Endothelial cell (in vitro differentiated cells): Measurements from ENCODE around the gene RAB33A. TPM values are rescaled to one million over a fixed set of nuclear protein-coding genes. Genes with fewer than 3 reads are reported as not detected.

ENCODE experiments used
- DNase-seq: peaks from one replicate; pipeline ENCODE4 v3.0.0; 2021; ENCODE audit warnings: low spot score
- H3K27ac Mint-ChIP-seq: one replicate; pipeline ENCODE4 v1.8.0; 2021; ENCODE audit warnings: mixed read lengths, inconsistent platforms; ENCODE audit not compliant: unreplicated experiment
- H3K27me3 Mint-ChIP-seq: one replicate; pipeline ENCODE4 v1.8.0; 2021; ENCODE audit warnings: mild to moderate bottlenecking, moderate library complexity, mixed read lengths, inconsistent platforms; ENCODE audit not compliant: unreplicated experiment
- H3K36me3 Mint-ChIP-seq: one replicate; pipeline ENCODE4 v1.8.0; 2021; ENCODE audit warnings: mild to moderate bottlenecking, low read depth, mixed read lengths, inconsistent platforms; ENCODE audit not compliant: unreplicated experiment
- H3K4me1 Mint-ChIP-seq: one replicate; pipeline ENCODE4 v1.8.0; 2021; ENCODE audit warnings: mild to moderate bottlenecking, mixed read lengths, inconsistent platforms; ENCODE audit not compliant: unreplicated experiment
- H3K4me3 Mint-ChIP-seq: one replicate; pipeline ENCODE4 v1.8.0; 2021; ENCODE audit warnings: mild to moderate bottlenecking, mixed read lengths, inconsistent platforms; ENCODE audit not compliant: unreplicated experiment
- H3K9me3 Mint-ChIP-seq: one replicate; pipeline ENCODE4 v1.8.0; 2021; ENCODE audit warnings: mixed read lengths, inconsistent platforms; ENCODE audit not compliant: unreplicated experiment
- total RNA-seq: library from RNA; stranded (reverse); fragmentation: NEBNext Ultra II Directional; extraction: Animal tissue kit (Norgen Biotek cat#: 25700); gene quantifications from one replicate; pipeline ENCODE4 v1.2.1, GENCODE V29; 2021; ENCODE audit not compliant: unreplicated experiment
- TF ChIP-seq, protein P1 (sequence below): fragments of 200-600 bp; sonication (generic); IDR thresholded peaks from one replicate; pipeline ENCODE4 v1.5.0; 2021; ENCODE audit warnings: antibody characterized with exemption; ENCODE audit not compliant: unreplicated experiment

RAB33A gene
- total RNA-seq, 1 donor from 2014 or later = 4.1 TPM

DNA sequence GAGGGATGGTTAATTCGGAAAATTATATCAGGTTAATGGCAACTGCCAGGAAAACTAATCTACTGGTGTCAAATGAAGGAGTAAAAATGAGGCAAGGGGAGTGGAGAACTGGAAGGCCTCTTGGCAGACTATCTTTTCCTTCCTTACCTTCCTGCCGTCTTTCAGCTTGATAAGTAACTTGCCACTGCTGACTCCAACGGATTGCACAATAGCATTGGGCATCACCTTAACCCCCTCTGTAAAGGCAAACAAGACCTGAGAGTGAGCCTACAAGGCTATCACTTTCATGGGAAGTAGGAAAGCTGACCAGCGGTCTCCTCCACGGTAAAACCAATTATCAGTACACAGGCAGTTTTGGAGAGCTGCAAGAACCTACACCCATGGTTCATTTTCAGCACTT is 35.3 kb upstream of the RAB33A start:
- TF ChIP-seq, protein P1, sequence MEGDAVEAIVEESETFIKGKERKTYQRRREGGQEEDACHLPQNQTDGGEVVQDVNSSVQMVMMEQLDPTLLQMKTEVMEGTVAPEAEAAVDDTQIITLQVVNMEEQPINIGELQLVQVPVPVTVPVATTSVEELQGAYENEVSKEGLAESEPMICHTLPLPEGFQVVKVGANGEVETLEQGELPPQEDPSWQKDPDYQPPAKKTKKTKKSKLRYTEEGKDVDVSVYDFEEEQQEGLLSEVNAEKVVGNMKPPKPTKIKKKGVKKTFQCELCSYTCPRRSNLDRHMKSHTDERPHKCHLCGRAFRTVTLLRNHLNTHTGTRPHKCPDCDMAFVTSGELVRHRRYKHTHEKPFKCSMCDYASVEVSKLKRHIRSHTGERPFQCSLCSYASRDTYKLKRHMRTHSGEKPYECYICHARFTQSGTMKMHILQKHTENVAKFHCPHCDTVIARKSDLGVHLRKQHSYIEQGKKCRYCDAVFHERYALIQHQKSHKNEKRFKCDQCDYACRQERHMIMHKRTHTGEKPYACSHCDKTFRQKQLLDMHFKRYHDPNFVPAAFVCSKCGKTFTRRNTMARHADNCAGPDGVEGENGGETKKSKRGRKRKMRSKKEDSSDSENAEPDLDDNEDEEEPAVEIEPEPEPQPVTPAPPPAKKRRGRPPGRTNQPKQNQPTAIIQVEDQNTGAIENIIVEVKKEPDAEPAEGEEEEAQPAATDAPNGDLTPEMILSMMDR = no peak
- Mint-ChIP-seq H3K27me3 (no peaks in the 10 kb centered on the region), H3K27ac (no peak overlapping the region), H3K9me3 (no peaks in the 10 kb centered on the region), H3K36me3 (peaks cover 15% of the 10 kb centered on the region), H3K4me1 (peaks cover 17% of the 10 kb centered on the region), H3K4me3 (no peak overlapping the region)
- DNase-seq = no peak

DNA sequence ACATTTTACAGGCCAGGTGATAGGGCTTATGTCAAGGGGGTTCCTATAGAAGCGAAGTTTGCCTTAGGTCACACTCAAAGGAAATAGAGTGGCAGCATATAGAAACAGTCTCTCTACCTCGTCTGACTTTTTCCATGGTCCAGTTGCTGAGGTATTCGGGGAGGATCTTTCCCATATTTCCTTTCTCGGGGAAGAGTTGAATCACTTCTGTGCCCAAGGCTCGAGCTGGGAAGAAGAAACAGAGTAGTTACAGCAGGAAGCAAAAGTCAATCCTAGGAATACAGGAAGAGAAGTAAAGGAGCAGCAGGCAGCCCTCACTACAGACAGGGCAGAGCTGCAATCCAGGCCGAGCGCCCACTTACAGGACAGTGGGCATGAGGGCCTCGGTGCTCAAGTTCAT is 34.8 kb upstream of the RAB33A start:
- H3K36me3 Mint-ChIP-seq = peaks cover 19% of the 10 kb centered on the region
- peaks cover 17% of the 10 kb centered on the region for H3K4me1 Mint-ChIP-seq
- DNase-seq = no peak
- TF ChIP-seq, protein P1 = no peak
- H3K4me3 Mint-ChIP-seq = no peak overlapping the region
- H3K9me3 Mint-ChIP-seq = no peaks in the 10 kb centered on the region
- no peak overlapping the region for H3K27ac Mint-ChIP-seq
- no peaks in the 10 kb centered on the region for H3K27me3 Mint-ChIP-seq

DNA sequence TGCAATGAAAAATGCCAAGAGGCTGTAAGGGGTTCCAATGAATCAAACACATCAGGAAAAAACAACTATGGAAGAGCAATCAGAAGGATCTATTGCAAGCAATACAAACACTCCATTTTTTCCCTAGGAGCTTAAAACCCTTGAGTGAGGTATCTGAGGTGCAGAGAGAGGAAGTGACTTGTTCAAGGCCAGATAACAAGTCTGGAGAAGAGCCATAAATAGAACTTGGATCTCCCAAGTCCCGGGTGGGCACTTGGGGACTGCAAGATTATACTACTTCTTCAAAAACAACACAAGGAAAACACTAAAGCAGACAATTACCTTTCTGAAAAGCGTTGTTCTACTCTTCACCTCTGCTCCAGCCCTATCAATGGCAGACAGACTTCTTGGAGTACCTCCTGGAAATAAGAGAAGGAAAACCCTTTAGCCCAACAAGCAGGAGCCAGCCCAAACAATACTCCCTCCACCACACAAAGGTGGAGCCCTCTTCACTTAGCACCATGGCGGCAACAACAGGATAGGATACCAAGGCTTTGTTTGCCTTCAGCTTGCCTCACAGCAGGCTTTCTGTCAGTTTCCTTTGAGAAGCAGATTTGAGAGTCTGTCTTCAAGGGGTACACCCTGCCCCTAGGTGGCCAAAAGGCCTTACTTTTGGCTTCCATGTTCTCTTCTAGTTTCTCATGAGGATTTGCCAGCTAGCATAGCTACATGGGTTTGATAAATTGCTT is 32.1 kb upstream of the RAB33A start:
- Mint-ChIP-seq H3K4me3 (no peak overlapping the region), H3K36me3 (peaks cover 32% of the 10 kb centered on the region), H3K9me3 (no peaks in the 10 kb centered on the region), H3K27ac (no peak overlapping the region), H3K27me3 (no peaks in the 10 kb centered on the region), H3K4me1 (peaks cover 17% of the 10 kb centered on the region)
- TF ChIP-seq, protein P1 = no peak
- no peak for DNase-seq

DNA sequence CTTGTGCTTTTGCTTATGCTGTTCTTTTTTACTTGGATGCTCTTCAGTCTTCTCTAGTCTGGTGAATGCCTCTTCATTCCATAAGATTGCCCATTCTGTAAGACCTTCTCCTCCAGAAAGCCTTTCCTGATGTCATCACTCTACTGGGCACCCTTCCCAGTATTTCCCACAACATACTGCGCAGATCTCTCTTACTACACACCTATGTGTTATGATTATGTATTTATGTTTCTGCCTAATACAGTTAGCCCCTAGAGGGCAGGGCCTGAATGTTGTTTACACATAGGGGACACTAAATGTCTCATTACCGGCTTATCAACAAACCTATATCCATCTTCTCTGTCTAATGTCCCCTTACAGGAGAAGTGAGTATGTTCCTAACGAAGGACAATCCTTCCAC is 27.3 kb upstream of the RAB33A start:
- H3K27ac Mint-ChIP-seq = no peak overlapping the region
- H3K4me3 Mint-ChIP-seq = peak overlapping the region; percentile 3
- H3K4me1 Mint-ChIP-seq = peaks cover 6% of the 10 kb centered on the region

DNA sequence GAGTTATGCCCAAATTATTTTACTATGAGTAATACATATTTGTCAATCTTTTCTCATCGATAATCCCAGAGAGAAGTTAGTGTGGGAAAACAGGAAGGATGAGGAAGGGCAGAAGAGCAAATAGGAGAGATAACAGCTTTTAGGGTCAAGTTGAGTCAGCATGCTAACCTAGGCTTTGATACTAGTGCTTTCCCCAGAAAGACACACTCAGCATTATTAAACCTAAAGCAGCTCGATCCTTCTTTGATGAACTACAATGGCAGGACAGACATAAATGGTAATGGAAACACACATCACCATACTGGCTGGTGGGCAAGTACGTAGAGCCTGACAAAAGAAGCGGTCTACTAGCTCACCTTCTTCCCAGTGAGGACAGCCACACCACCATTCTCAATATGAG is 26.6 kb upstream of the RAB33A start:
- TF ChIP-seq, protein P1 = no peak
- peaks cover 28% of the 10 kb centered on the region for H3K36me3 Mint-ChIP-seq
- no peaks in the 10 kb centered on the region for H3K27me3 Mint-ChIP-seq
- H3K4me1 Mint-ChIP-seq = peaks cover under 1% of the 10 kb centered on the region
- H3K9me3 Mint-ChIP-seq = no peaks in the 10 kb centered on the region
- no peak overlapping the region for H3K4me3 Mint-ChIP-seq
- no peak overlapping the region for H3K27ac Mint-ChIP-seq
- DNase-seq = no peak

More for the DNA sequence above, 27.3 kb upstream of the RAB33A start:
- Mint-ChIP-seq H3K36me3 (peaks cover 30% of the 10 kb centered on the region), H3K27me3 (no peaks in the 10 kb centered on the region), H3K9me3 (no peaks in the 10 kb centered on the region)
- TF ChIP-seq, protein P1 = no peak
- no peak for DNase-seq
